GM19455 (cell line): ENCODE measurements around the gene ABCB4.

ENCODE experiments used
- ATAC-seq: cut with Tn5 transposase; IDR thresholded peaks from one replicate; pipeline ENCODE4 v1.9.1; 2021; ENCODE audit not compliant: unreplicated experiment

ABCB4 gene

DNA sequence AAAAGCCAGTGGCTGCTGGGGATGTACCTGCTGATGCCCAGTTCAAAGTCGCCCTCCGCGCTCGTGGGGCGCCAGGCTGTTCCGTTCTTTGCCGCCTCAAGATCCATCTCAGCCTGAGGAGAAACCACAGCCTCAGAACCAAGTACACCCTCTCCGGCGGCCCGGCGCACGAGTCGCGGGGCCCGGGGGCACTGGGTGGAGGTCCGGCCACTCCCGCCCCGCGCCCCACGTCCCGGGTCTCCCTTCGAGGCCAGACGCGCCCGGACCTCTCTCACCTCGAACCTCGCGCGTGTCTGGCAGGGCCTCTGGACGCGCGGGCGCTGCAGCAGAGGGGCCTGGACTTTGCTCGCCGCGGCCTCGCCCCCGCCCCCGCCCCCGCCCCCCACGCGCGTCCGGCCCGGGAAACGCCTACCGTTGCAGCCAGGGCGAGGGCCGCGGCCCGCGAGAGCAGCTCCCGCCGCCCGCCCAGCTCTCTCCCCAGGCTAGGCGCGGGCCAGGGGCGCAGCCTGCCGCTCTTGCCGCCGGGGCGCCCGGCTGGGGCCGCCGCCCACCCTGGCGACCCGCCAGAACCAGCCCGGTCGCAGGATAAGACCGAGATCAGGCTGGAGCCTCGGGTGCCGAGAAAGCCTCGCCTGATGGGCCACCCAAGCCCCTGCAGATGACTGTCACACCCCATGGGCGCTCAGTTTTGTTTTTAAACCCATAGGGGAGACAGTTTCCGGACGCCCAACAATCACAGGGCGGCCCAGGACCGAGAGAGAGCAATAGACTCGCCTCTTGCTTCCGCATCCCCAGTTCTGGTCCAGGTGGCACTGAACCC is at the start of gene ABCB4:
TSS of gene ABCB4 (minus strand) at position 322 of the 820 bp plus-strand sequence. CDS start at position 107, 215 bp downstream.
- peak; percentile 34 for ATAC-seq

DNA sequence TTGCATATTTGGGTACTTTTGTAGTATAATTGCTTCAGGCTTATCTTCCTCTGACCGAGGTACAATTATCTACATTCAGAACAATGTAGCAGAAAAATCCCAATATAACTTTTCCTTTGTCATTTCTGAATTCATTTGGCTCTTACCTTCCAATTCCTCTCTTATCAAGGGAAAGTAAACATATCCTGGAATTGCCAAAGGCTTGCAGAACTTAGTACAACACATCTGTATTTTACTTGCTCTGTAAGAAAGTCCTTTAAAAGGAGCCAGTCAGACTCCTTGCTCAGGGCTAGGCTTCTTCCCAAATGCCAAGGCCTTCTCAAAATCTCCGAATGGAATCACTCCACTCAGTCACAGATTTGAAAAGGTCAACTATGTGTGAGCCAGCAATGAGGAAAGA is 43.3 kb upstream of the ABCB4 start:
- no peak for ATAC-seq

DNA sequence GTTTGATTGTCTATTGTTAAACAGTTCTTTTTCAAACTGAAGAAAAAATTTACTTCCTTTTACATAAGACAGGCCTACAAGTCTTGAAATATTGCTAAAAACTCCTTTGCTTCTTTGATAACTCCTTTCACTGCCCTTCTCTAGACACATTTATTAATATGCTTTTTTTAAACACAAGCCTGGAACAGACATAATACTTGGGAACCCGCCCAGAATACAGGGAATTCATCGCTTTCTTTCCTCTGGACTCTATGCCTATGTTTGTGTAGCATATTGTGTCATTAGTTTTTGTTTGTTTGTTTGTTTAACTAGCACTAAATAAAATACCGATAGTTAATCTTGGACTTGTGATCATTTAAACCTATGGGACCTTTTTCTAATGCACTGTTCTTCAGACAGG is 42.4 kb upstream of the ABCB4 start:
- no peak for ATAC-seq

DNA sequence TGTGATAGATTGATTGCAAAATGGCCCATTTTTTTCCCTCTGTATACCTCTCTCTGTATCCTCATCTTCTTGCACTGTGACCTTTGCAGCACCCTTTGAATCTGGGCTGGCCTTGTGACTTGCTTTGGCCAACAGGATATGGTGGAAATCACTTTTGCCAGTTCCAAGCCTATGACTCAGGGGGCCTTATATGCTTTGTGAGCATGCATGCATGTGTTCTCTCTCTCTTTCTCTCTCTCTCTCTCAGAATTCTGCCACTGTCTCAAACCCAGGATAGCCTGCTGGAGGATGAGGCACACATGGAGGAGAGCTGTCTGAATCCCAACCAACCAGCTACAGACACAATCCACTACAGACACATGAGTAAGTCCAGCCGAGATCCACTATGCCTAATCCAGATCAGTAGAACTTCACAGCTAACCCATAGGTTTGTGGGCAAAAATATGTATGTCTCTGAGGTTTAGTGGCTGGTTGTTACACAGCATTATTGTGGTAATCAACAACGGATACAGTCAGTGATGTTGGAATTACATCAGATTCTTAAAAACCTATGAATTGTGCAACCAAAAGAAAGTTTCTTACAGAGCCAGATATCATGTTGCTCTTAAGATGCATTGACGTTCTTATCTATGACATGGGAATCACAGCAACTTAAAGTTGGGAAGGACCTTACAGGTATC is 41.8 kb upstream of the ABCB4 start:
- ATAC-seq, result no peak

DNA sequence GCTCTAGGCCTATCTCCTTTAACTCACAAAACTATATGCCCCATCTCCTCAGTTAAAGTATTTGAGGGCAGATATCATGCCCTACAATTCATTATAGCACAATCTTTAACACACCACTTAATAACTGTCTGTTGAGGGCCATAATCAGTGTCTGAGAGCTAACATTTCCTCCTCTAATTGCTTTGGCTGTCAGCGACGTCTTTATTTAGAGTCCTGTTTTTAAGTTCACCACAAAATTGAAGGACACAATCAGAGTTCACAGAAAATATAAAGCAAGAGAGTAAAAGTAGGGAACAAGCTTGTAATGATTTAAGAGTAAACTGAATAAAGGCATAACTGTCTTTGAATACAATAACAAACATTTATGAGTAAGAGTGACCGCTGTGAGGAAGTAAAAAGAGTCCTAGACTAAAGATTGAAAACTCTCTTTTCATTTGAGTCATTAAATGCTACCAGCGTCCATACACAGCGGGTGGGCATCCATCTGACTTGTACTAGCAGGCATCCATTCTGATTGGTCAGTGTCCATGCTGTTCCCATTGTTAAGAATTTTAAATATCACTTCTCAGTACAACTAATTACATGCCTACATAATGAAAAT is 38.4 kb upstream of the ABCB4 start:
- ATAC-seq, result no peak

DNA sequence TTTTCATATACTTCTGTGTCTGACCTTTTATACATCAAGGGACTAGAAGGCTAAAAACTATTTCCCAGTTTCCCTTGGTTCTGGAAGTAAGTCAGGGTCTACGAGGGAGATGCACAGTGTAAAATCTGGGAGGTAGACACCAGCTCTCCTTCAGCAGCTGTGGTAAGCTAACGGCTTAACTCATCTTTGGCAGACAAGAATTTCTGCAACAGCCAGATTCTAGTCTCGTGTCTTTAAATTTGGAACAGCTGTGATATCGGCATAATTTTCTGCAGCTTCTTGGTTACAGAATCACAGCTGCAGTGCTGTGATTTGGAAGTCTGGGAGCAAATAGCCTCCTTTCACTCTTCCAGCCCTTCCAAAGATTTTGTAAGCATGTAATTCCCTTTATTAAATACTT is 37.4 kb upstream of the ABCB4 start:
- no peak for ATAC-seq

DNA sequence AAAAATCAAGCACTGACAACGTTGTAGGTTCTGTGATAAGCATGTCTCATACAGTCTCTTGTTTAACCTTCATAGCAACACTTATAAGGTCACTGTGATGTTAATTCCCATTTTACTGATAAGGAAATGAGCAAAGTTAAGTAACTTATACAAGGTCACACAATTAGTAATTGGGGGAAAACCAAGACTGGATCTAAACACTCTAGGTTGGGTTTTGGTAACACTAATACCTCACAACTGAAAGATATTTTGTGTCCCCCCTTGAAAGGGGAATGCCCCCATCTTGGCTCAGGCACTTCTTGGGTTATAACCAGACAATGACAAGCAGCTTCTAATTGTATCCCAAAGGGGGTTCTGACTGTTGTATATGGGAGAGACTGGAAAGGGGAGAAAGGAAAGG is 36.0 kb upstream of the ABCB4 start:
- no peak for ATAC-seq

DNA sequence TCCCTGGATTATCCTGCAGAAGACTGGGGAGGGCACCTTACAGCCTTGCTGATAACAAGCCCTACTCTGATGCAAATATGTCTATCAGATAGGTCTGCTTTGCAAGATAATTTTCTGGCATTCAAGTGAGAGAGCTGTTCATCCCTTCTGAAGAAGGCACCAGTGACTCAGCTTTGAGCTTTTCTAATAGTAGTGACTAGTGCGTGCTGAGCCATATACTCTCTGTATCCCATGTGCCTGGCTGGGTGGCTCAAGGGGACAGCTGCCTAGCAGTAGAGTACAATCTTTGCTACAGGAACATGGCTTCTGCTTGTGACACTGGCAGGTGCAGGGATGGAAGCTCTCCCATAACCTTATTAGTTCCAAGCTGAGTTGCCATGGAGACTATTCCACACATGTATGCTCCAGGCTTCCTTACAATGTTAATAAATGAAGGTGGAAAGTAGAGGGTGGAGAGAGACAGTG is 35.0 kb upstream of the ABCB4 start:
- no peak for ATAC-seq

DNA sequence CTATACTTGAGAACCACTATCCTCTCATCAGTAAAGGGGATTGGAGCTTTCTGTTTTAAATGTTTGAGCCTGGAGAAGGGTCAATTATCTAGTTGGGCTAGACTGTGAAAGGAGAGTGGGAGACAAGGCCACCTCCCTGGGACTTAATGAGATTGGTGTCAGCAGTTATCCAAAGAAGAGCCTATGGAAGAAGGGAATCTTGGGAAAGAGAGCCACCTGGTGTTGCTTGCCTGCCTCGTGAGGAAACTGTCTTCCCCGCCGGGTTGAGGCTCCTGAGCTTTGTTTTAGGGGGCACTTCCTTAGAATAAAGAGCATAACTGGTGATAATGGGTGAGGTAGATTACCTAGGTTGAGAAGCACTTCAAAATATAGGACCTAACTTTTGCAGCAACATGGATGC is 32.0 kb upstream of the ABCB4 start:
- ATAC-seq, result no peak

DNA sequence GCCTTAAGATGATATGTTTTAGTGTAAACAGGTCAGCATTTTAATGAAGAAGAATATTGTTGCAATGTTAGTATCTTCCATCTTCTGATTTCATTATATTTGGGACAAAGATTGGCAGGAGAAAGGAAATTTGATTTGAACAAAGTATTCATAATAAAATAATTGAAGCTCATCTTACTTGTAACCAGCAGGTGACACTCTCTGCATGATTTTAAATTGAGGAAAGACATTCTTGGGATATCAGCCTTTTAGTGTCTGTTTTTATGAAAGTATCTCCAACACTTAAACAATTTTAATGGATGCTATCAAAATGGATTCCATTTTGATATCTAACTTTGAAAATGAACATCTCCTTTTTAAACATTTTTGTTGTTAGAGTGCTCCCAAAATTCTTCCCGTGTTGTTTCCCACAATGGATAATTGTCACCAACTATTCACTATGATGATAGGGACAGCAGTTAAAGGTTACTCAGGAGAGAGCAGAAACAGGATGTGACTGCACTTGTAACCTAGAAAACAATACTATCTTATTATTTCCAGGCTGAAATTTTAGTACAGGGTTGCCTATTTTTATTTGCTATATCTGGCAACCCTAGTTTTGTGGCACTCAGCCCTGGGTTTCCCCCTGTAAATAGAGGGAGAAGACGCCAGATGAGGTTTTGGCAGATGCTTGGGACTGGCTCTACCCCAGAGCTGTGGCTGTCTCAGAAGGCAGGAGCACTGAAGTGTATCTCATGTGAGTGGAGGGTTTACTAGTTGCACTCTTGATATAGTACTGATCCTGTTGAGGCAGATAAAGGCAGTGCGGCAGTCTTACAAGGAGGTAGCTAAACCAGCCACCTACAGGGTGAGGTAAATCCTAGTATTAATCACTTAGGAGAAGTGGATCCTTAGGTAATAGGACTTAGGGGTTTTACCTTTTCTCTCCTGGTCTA is 31.0 kb upstream of the ABCB4 start:
- no peak for ATAC-seq

DNA sequence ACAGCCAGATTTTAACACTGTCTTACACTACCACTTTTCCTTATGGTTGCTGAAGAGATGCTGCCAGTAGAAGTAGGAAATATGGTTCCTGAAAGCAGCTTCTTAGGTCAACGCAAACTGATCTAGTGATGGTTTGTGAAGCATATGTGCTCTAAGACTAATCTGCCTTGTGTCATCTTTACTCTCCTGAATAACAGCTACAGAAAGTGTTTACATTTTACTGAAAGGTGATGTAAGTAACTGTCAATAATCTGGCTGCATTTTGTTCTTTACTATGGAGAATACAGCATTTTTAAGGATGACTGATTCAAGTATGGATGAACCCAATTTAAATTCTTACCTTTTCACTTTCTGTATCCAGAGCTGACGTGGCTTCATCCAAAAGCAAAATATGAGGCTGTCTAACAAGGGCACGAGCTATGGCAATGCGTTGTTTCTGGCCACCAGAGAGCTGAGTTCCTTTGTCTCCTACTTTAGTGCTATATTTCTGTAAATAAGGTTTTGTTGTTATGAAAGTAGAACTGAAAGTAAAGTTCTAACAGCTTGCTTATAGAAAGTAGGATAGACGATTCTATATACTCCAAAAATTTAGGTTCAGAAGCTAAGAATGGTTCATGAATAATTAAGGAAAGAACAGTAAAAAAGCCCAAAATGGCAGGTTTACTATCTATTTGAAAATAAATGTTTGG is 30.2 kb upstream of the ABCB4 start:
- no peak for ATAC-seq

DNA sequence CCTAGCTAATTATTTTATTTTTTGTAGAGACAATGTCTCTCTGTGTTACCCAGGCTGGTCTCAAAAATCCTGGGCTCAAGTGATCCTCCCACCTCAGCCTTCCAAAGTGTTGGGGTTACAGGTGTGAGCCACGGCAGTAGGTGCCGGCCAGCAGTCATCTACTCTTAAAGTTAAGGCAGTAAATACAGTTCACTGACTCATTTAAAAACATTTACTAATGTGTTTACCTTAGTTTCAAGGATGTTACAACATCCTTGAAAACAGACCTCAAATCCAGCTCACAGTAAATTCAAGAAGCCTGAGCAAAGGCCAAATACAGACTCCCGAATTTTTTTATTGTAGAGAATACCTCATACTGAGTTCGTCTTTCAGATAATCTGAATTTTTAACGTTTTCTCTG is 29.6 kb upstream of the ABCB4 start:
- no peak for ATAC-seq

DNA sequence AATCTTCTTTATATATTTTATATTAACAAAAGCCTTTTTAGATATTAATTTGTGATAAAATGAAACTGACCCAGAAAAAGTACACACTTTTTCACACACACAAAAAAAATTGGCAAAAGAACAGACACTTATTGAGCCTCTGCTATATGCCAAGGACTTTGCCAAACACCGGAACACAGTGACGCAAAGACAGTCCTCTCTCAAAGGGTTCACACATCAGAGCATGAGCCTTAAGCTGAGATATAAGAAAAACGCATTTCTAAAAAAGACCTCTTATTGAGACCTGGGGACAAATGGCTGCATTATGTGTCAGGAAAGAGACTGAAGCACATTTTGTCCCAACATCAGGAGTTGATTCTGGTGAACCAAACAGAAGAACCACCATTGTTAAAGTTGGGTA is 24.0 kb upstream of the ABCB4 start:
- ATAC-seq, result no peak

DNA sequence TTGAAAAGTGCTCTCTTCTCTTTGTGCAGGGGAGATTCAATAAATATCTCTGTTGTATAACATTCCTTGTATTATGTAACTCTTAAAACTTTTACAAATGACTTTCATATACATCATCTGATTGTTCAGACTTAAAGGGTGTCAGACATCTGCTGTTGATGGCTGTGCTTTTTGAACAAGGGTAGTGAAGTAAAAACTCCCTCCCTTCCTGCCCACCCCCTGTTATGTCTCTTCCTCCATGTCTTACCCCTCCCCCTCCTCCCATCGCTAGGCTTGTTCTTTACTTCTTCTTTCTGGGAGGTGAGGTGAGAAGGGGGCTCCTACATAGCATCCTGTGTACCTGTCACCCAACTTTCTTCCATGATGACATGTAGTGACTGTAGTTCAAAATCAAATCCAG is 23.4 kb upstream of the ABCB4 start:
- ATAC-seq, result no peak

DNA sequence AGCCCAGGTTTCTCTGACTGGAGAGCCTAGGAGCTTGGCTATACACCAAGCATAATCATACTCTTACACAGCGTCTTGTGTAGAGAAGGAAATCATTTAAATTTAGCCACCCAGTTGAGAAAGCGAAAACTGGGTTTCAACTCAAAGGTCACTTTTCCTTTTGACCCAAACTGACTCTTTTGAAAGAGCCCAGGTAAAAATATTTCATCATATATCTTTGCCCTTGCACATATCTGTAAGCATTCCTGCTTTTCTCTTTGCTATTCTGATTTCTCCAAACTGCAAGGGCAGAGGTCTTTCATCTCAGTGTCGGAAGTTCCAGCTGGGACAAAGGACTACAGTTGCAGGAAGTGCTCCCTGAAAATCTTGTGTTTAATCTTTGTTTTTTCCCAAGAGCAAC is 22.0 kb upstream of the ABCB4 start:
- ATAC-seq, result no peak

DNA sequence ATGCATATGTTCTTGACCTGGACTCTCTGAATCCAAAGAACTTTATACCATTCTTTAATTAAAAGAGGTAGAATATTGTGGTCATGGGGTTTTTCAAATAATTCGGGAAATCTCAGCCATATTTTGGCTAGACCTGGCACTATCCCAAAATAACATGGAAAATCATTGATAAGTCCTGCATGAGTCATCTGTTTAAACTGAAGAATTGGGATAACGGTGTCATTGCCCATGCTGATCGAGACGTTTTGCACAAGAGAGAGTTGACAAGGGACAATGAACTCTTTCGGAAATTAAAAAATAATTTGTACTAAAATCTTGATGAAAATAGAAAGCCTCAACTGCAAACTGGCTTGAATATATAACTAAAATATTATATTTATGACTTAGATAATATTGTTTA is 19.9 kb upstream of the ABCB4 start:
- ATAC-seq, result no peak

DNA sequence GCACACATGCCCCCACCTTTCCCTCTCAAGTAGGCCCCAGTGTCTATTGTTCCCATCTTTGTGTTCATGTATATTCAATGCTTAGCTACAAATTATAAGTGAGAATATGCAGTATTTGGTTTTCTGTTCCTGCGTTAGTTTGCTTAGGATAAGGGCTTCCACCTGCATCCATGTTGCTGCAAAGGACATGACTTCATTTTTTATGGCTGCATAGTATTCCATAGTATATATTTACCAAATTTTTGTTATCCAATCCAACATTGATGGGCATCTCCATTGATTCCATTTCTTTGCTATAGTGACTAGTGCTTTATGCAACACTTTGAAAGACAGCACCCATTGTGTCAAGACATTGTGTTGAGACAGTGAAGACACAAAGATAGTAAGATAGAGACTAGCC is 19.0 kb upstream of the ABCB4 start:
- no peak for ATAC-seq

DNA sequence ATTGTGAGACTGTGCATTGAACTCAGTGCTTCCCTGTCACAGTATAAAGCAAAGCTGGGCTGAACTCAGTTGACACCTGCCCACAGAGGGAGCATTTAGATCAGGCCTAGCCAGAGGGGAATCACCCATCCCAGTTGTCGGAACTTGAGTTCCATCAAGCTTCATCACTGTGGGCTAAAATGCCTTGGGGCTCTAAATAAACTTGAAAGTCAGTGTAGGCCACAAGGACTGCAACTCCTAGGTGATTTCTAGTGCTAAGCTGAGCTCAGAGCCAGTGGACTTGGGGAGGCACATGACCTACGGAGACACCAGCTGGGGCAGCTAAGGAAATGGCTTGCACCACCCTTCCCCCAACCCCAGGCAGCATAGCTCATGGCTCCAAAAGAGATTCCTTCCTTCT is 7.7 kb upstream of the ABCB4 start:
- no peak for ATAC-seq

DNA sequence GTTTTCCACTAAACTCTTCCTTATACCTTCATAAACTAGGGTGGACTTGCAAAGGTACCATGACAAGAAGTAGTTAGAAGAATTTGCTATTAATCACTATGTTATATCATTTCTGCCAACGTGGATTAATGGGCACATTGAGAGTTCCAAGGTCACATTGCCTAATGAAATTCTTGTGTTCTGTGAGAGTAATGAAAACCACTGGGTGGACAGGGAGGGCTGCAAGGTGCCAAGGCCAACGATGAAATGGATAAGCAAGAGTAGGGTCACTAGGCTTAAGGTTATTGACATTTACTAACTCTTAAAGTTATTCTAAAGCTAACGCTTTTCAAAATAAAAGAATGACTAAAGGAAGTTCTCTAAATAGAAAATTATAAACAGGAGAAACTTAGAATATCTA is 6.6 kb upstream of the ABCB4 start:
- ATAC-seq, result no peak

DNA sequence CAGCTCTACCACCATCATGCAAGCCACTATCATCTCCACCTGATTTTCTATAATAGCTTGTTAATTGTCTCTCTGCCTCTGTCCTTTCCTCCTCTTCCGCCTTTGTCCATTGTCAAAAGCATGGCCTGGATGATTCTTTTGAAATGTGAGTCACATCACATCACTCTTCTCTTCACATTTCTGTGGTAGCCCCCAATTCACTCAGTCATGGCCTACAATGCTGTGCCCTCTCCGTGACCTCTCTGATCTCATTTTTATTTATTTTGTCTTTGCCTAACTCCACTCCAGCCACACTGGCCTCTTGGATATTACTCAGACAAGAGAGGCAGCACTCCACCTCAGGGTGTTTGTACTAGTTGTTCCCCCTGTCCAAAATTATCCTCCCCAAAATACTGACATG is 4.9 kb upstream of the ABCB4 start:
- no peak for ATAC-seq
